Mucosa of descending colon (tissue), 3 donors: Measurements from ENCODE around the gene HYAL1. TPM values are rescaled to one million over a fixed set of nuclear protein-coding genes. Genes with fewer than 3 reads are reported as not detected.
"Not testable (repeated sequence)": the region's sequence is repeated elsewhere in the genome, so short reads cannot be mapped to it uniquely, and the experiment has no call there.

Experiments used
- ATAC-seq: fragments of 200-7000 bp; cut with Tn5 transposase; one replicate; pipeline ENCODE4 v1.9.1; 2020; ENCODE audit warnings: mild to moderate bottlenecking, moderate library complexity
- DNase-seq, 3 donors: peaks; one replicate each; pipeline ENCODE4 v3.0.0-alpha.2; 2020
- H3K36me3 ChIP-seq: fragments of 200-600 bp; one replicate; pipeline ENCODE4 v1.8.0; 2021; ENCODE audit warnings: low read depth, mild to moderate bottlenecking
- H3K4me1 ChIP-seq: fragments of 200-600 bp; one replicate; pipeline ENCODE4 v1.8.0; 2021; ENCODE audit warnings: low read depth, mild to moderate bottlenecking
- H3K4me3 ChIP-seq: fragments of 200-600 bp; one replicate; pipeline ENCODE4 v1.8.0; 2021; ENCODE audit warnings: mild to moderate bottlenecking
- H3K9me3 ChIP-seq: fragments of 200-600 bp; one replicate; pipeline ENCODE4 v1.8.0; 2021; ENCODE audit warnings: mild to moderate bottlenecking
- intact Hi-C, 2 donors: fragments of 100-400 bp; cut with DNase I in 1 of 2; cut with micrococcal nuclease in 1 of 2; formaldehyde crosslinking; loops; one replicate each; pipeline versions ENCODE4 v1.11.0 to v1.11.1; 2022; cut with DNase I, micrococcal nuclease
- total RNA-seq, 3 donors: library from RNA; stranded (reverse); fragmentation: NEBNext Ultra II Directional in 2 of 3; extraction: Animal tissue kit (Norgen Biotek cat#: 25700) in 2 of 3; gene quantifications; one replicate each; pipeline versions ENCODE4 v1.2.1 to v1.2.4, GENCODE V29; 2021 to 2023
- TF ChIP-seq, protein P1 (sequence below): fragments of 200-600 bp; IDR thresholded peaks from one replicate; pipeline ENCODE4 v1.8.0; 2022; ENCODE audit warnings: antibody characterized with exemption, mild to moderate bottlenecking
- donor health status: DM: no; HTN: no; CAD: no; lungs with moderate emphysema.
- donor health status: DM: no; HTN: no; CAD: no.
- donor health status: DM: no; HTN: yes; CAD: no.

Gene HYAL1
- total RNA-seq, 3 donors from 2014 or later, result 5.3 to 10.0 (median 7.0) TPM

DNA sequence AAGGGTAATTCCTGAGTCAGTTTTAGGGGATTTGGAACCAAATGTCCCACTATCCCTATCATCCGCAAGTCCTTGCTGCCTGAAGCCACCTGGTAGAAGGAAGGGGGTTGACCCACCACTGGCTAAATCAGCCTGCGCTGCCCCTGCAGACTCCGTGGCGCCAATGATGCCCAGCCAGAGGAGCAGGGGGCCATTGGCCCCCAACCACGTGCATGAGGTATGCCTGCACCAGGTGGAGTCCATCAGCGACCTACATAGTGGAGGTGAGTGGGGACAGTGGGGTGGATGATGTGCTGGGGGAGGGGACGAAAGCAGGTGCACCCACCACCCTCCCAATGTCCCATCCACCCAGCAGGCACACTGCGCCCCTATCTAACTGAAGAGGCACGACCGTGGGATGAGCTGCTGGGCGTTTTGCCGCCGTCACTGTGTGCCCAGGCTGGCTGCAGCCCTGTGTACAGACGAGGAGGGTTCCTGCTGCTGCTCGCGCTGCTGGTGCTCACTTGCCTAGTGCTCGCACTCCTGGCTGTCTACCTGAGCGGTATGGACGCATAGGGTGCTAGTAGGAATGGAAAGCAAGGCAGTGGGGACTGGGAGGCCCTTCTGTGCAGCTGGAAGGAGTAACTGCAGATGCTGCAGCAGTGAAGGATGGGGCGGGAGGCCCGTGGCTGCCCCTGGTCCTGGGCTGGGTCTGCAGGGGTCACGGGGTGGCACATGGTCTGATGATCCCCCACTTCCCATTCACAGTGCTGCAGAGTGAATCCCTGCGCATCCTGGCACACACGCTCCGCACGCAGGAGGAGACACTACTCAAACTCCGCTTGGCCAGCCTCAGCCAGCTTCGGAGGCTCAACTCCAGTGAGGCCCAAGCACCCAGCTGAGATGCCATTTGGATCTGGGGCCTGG is 16.8 kb downstream of the HYAL1 start:
- DNase-seq, result no peak
- intact Hi-C loops, result no loop called here
- no peak for ATAC-seq
- TF ChIP-seq, protein P1, sequence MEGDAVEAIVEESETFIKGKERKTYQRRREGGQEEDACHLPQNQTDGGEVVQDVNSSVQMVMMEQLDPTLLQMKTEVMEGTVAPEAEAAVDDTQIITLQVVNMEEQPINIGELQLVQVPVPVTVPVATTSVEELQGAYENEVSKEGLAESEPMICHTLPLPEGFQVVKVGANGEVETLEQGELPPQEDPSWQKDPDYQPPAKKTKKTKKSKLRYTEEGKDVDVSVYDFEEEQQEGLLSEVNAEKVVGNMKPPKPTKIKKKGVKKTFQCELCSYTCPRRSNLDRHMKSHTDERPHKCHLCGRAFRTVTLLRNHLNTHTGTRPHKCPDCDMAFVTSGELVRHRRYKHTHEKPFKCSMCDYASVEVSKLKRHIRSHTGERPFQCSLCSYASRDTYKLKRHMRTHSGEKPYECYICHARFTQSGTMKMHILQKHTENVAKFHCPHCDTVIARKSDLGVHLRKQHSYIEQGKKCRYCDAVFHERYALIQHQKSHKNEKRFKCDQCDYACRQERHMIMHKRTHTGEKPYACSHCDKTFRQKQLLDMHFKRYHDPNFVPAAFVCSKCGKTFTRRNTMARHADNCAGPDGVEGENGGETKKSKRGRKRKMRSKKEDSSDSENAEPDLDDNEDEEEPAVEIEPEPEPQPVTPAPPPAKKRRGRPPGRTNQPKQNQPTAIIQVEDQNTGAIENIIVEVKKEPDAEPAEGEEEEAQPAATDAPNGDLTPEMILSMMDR, result no peak
- Histone ChIP-seq H3K9me3 (no peaks in the 10 kb centered on the region), H3K4me3 (no peak overlapping the region), H3K4me1 (peaks cover 12% of the 10 kb centered on the region), H3K36me3 (peaks cover 4% of the 10 kb centered on the region)

DNA sequence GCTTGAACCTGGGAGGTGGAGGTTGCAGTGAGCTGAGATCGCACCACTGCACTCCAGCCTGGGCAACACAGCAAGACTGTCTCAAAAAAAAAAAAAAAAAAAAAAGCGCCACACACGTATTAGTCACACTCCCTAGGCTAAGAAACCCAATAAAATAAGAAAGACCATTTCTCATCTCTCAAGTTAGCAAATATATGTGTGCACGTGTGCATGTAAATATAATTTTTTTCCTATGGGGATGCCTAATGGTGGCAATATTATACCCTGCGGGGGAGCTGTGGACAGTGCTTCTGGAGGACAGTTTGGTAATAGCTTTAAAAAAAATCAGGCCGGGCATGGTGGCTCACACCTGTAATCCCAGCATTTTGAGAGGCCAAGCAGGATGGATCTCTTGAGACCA is 19.3 kb downstream of the HYAL1 start:
- H3K4me1 ChIP-seq, H3K4me3 ChIP-seq, intact Hi-C loops, H3K36me3 ChIP-seq, DNase-seq, ATAC-seq, H3K9me3 ChIP-seq: not testable (repeated sequence)

DNA sequence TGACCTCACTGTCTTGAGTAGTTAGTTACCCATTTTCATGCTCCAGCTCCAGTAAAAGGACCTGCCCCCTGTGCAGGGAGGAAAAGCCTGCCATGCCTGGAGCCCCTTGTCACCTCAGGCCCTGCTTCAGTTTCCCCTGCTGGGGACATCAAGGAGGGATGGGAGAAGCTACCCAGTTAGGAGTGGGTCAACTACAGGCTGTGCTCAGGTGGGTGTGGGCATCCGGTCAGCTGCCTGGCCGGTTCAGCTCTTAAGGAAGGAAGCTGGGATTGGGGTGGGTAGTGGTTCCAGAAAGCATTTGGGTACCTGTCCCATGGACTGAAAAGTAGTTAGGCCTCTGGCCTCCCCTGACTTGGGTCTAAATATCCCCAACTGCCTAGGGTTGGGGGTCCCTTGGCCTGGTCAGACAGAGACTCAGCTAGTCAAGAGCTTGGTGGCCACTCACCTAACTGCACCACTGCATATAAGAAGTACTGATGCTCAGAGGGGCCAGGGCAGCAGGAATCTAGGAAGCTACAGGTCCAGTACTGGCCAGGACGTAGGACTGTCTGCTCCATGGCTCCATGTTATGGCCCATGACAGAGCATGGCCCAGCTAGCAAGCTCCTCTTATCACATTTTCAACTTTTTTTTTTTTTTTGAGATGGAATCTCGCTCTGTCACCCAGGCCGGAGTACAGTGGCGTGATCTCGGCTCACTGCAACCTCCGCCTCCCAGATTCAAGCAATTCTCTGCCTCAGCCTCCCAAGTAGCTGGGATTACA is 23.9 kb downstream of the HYAL1 start:
- no peaks in the 10 kb centered on the region for H3K9me3 ChIP-seq
- intact Hi-C loops, result loop anchor here (10.0 kb wide), 2 partner anchors 55 to 85 kb away; partner anchors contain the start of gene GNAT1 (in 2 of the 2)

DNA sequence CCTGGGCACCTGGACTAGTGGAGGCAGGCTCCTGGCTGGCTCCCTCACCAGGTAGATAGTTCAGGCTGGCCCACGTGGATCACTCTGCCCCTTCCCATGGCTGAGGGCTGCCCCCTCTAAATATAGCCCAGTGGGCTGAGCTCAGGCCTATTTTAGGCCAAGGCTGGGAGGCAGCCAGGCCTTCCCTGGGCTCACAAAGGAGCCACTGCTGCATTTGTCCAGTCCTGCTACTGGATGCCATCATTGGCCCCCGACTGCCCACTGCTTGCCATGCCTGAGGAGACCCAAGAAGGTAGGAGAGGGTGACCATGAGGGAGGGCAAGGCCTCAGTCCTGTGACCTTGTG is 24.5 kb downstream of the HYAL1 start, which contains the start of gene LSMEM2:
Gene LSMEM2 (plus strand): TSS at position 208 of the 345 bp plus-strand sequence. CDS start 27 bp downstream, at position 235.
- H3K4me3 ChIP-seq, result no peak within 1 kb of the TSS
- H3K36me3 ChIP-seq, result no peaks in the 10 kb centered on the region
- TF ChIP-seq, protein P1, result no peak
- no peak for DNase-seq
- no peak for ATAC-seq
- peaks cover 3% of the 10 kb centered on the region for H3K4me1 ChIP-seq
- no peaks in the 10 kb centered on the region for H3K9me3 ChIP-seq
- intact Hi-C loops, result loop anchor here (10.0 kb wide), 2 partner anchors 54 to 84 kb away; partner anchors contain the start of gene GNAT1 (in 2 of the 2)

More for the DNA sequence above, 23.9 kb downstream of the HYAL1 start:
- DNase-seq (no peak), ATAC-seq (no peak)
- TF ChIP-seq, protein P1, result no peak
- Histone ChIP-seq H3K36me3 (no peaks in the 10 kb centered on the region), H3K4me3 (no peak overlapping the region), H3K4me1 (peaks cover 2% of the 10 kb centered on the region)

DNA sequence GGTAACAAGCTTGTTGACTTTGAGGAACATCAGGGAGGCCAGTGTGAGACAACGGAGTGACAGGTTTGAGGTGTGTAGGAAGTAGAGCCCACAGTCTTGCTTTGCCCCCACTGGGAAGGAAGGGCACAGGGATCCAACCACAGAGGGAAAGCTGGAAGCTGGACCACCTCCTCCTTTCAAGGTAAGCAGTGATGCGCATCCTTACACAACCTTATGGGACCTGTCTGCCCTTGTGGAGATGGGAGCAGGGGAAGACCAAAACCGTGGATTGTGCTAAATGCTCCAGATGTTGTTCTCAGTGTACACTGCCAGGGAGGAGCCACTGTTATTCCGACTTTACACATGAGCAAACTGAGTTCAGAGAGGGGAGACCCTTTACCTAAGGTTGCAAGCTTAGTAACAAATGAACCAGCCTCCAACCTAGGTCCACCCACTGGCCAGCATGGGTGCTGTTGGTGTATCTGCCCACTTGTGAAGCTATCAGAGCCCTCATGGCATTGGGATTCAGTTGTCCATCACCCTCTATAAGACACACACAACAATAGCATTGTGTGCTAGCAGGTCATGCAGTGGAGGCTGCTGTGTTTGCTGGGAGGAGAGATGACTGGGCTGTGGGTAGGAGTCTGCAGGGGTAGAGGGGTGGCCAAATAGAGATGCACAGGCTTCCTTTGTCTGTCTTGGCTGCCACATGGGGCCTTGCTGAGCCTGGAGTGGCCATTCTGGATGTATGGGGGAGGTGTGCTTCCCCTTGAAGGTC is 25.1 kb downstream of the HYAL1 start:
- Histone ChIP-seq H3K4me3 (no peak overlapping the region), H3K36me3 (no peaks in the 10 kb centered on the region), H3K9me3 (no peaks in the 10 kb centered on the region), H3K4me1 (peaks cover 8% of the 10 kb centered on the region)
- no peak for ATAC-seq
- intact Hi-C loops, result loop anchor here (10.0 kb wide), 2 partner anchors 54 to 84 kb away; partner anchors contain the start of gene GNAT1 (in 2 of the 2)
- no peak for DNase-seq
- TF ChIP-seq, protein P1, result no peak
